Measurements from ENCODE around the gene IL1RAPL1.

Gene IL1RAPL1

GRCh38 chrX:29590921-29591320 lies 1003.7 kb downstream of the IL1RAPL1 start:
- Histone ChIP-seq H3K36me3 (ENCODE audit: low read length) (no peaks in the 10 kb centered on the region), H3K79me2 (ENCODE audit: insufficient read depth, low read length) (no peaks in the 10 kb centered on the region), H4K20me1 (ENCODE audit: low read depth, low read length) (no peaks in the 10 kb centered on the region), H3K9me3 (ENCODE audit: insufficient read depth, low read length) (no peaks in the 10 kb centered on the region), H3K9me2 (replicated peaks; ENCODE audit: insufficient read depth, low read length) (no peaks in the 10 kb centered on the region), H3K27me3 (ENCODE audit: low read length) (no peaks in the 10 kb centered on the region), H3F3A (ENCODE audit: insufficient read depth) (no peaks in the 10 kb centered on the region), H3K4me2 (ENCODE audit: low read depth, low read length, poor library complexity, severe bottlenecking) (no peak overlapping the region), H3K9ac (ENCODE audit: low read length) (no peak overlapping the region), H2AFZ (ENCODE audit: low read depth, low read length, severe bottlenecking) (no peak overlapping the region), H3K27ac (ENCODE audit: low read depth, low read length) (no peak overlapping the region), H3K4me3 (ENCODE audit: insufficient read depth, low read length, poor library complexity, severe bottlenecking) (no peak overlapping the region)
- TF ChIP-seq EZH2phosphoT487 (conservative IDR thresholded peaks at IDR 0.05; ENCODE audit: low read length) = no peak
- TF ChIP-seq CTCF (IDR thresholded peaks at IDR 0.05; ENCODE audit: insufficient read depth, low read length, poor library complexity, severe bottlenecking) = no peak

GRCh38 chrX:29604381-29604780 lies 1017.1 kb downstream of the IL1RAPL1 start:
- H3K27ac ChIP-seq (ENCODE audit: low read depth, low read length) = no peak overlapping the region
- H3K79me2 ChIP-seq (ENCODE audit: insufficient read depth, low read length) = no peaks in the 10 kb centered on the region
- H3K4me3 ChIP-seq (ENCODE audit: insufficient read depth, low read length, poor library complexity, severe bottlenecking) = no peak overlapping the region
- H4K20me1 ChIP-seq (ENCODE audit: low read depth, low read length) = no peaks in the 10 kb centered on the region
- no peaks in the 10 kb centered on the region for H3K27me3 ChIP-seq (ENCODE audit: low read length)
- H3K9me2 ChIP-seq (replicated peaks; ENCODE audit: insufficient read depth, low read length) = no peaks in the 10 kb centered on the region
- H3K9me3 ChIP-seq (ENCODE audit: insufficient read depth, low read length) = no peaks in the 10 kb centered on the region
- no peak overlapping the region for H3K4me2 ChIP-seq (ENCODE audit: low read depth, low read length, poor library complexity, severe bottlenecking)
- H3F3A ChIP-seq (ENCODE audit: insufficient read depth) = no peaks in the 10 kb centered on the region
- no peaks in the 10 kb centered on the region for H3K36me3 ChIP-seq (ENCODE audit: low read length)
- no peak overlapping the region for H2AFZ ChIP-seq (ENCODE audit: low read depth, low read length, severe bottlenecking)
- no peak for TF ChIP-seq EZH2phosphoT487 (conservative IDR thresholded peaks at IDR 0.05; ENCODE audit: low read length)
- TF ChIP-seq CTCF (IDR thresholded peaks at IDR 0.05; ENCODE audit: insufficient read depth, low read length, poor library complexity, severe bottlenecking) = no peak
- H3K9ac ChIP-seq (ENCODE audit: low read length) = no peak overlapping the region

GRCh38 chrX:29617276-29617675 lies 1030.0 kb downstream of the IL1RAPL1 start:
- no peak overlapping the region for H2AFZ ChIP-seq (ENCODE audit: low read depth, low read length, severe bottlenecking)
- H3K27me3 ChIP-seq (ENCODE audit: low read length) = no peaks in the 10 kb centered on the region
- H3K79me2 ChIP-seq (ENCODE audit: insufficient read depth, low read length) = no peaks in the 10 kb centered on the region
- H3K9ac ChIP-seq (ENCODE audit: low read length) = no peak overlapping the region
- H3K9me3 ChIP-seq (ENCODE audit: insufficient read depth, low read length) = no peaks in the 10 kb centered on the region
- no peaks in the 10 kb centered on the region for H4K20me1 ChIP-seq (ENCODE audit: low read depth, low read length)
- no peaks in the 10 kb centered on the region for H3F3A ChIP-seq (ENCODE audit: insufficient read depth)
- H3K4me3 ChIP-seq (ENCODE audit: insufficient read depth, low read length, poor library complexity, severe bottlenecking) = no peak overlapping the region
- no peak for TF ChIP-seq CTCF (IDR thresholded peaks at IDR 0.05; ENCODE audit: insufficient read depth, low read length, poor library complexity, severe bottlenecking)
- no peak for TF ChIP-seq EZH2phosphoT487 (conservative IDR thresholded peaks at IDR 0.05; ENCODE audit: low read length)
- no peaks in the 10 kb centered on the region for H3K36me3 ChIP-seq (ENCODE audit: low read length)
- no peak overlapping the region for H3K27ac ChIP-seq (ENCODE audit: low read depth, low read length)
- H3K9me2 ChIP-seq (replicated peaks; ENCODE audit: insufficient read depth, low read length) = no peaks in the 10 kb centered on the region
- no peak overlapping the region for H3K4me2 ChIP-seq (ENCODE audit: low read depth, low read length, poor library complexity, severe bottlenecking)
